ENCODE measurements around the gene HTATIP2. TPM values are rescaled to one million over a fixed set of nuclear protein-coding genes. Genes with fewer than 3 reads are reported as not detected.
"Not testable (repeated sequence)": the region's sequence is repeated elsewhere in the genome, so short reads cannot be mapped to it uniquely, and the experiment has no call there.

The HTATIP2 gene
- total and polyA plus RNA-seq, 8 donors = 31.2 to 86.0 (median 48.3) TPM

GRCh38 chr11:20364341-20364792, 853 bp downstream of the HTATIP2 start:
- peaks cover 23 to 57% (median 35%) of the 10 kb centered on the region in 4 donors for H3K4me1 ChIP-seq
- no peaks in the 10 kb centered on the region for H3K9me3 ChIP-seq
- H3K4me3 ChIP-seq = peak overlapping the region; percentile 70 to 89 (median 82)
- TF ChIP-seq POLR2A (IDR thresholded peaks at IDR 0.05) (no peak), CTCF (IDR thresholded peaks at IDR 0.05) (no peak), EP300 (IDR thresholded peaks at IDR 0.05) (no peak), POLR2AphosphoS5 (IDR thresholded peaks at IDR 0.05) (no peak)
- peak overlapping the region; percentile 83 to 97 (median 93) for H3K27ac ChIP-seq
- DNase-seq = no peak
- 14 to 40% (median 27%) methylated on average over 2 to 6 of the region's 6 CpGs for WGBS, 5 donors
- H3K36me3 ChIP-seq = peaks cover 0 to 6% (median 3%) of the 10 kb centered on the region in 4 donors
- no peaks in the 10 kb centered on the region for H3K27me3 ChIP-seq
- intact Hi-C loops (cut with DNase I; ENCODE audit: low total_unique reads) = no loop called here

DNA sequence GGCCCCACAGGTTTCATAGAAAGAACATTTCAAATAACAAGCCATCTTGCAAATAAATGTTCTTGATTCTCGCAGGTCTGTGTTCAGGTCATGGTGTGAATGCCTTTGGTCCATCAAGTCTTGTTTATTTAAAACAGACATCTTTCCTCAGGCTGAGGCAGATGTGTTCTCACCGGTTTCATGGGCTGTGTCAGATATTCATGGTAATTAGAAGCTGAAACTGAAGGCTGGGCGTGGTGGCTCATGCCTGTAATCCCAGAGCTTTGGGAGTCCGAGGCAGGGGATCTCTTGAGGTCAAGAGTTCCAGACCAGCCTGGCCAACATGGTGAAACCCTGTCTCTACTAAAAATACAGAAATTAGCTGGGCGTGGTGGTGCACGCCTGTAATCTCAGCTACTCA, 2.0 kb downstream of the HTATIP2 start:
- intact Hi-C loops (cut with DNase I; ENCODE audit: low total_unique reads) = not testable (repeated sequence)

DNA sequence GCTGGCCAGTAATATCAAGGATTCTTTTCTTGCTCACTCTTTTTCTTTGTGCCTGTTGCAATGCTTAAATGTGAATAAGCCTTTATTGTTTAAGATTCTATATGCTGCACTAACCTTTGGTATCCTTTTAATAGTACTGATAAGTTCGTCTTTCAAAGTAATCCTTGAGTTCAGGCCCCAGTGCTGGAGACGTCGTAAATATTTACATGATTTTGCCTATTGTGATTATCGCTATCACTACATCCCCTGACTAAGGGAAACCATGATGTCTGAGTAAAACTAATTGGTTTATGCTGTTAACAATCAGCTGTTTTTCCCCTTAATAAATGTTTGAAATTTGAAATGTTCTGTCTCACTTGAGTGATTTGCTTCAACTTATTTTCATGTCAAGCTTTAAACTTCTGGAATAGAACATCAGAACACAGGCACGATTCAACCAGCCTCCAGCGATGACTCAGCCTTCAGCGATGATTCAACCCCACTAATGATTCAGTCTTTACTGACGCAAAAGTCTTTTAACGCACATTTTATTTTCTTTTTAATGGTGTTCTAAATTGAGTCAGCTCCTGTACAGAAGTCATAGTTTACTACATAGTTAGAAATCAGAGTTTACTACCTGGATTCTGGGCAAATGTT, 3.9 kb downstream of the HTATIP2 start:
- WGBS, 5 donors = 35 to 42% (median 39%) methylated on average over 9 of the region's 9 CpGs
- peaks cover 23 to 64% (median 35%) of the 10 kb centered on the region in 4 donors for H3K4me1 ChIP-seq
- intact Hi-C loops (cut with DNase I; ENCODE audit: low total_unique reads) = no loop called here
- TF ChIP-seq POLR2AphosphoS5 (IDR thresholded peaks at IDR 0.05) (peak in 2 of 3 donors; percentile 15 to 33), CTCF (IDR thresholded peaks at IDR 0.05) (no peak)
- peaks cover 4 to 33% (median 17%) of the 10 kb centered on the region in 4 donors for H3K36me3 ChIP-seq
- H3K27me3 ChIP-seq = no peaks in the 10 kb centered on the region
- peak; percentile 43 to 67 for DNase-seq
- H3K9me3 ChIP-seq = no peaks in the 10 kb centered on the region
- H3K4me3 ChIP-seq = peak overlapping the region in 1 of 4 donors; percentile 21
- peak overlapping the region; percentile 48 to 83 (median 53) for H3K27ac ChIP-seq

More for the DNA sequence above, 2.0 kb downstream of the HTATIP2 start:
- H3K27ac ChIP-seq = peak overlapping the region in 1 of 5 donors; percentile 8
- H3K36me3 ChIP-seq = peaks cover 0 to 15% (median 5%) of the 10 kb centered on the region in 4 donors
- peak overlapping the region in 1 of 4 donors; percentile 85 for H3K4me3 ChIP-seq
- H3K9me3 ChIP-seq, DNase-seq, H3K27me3 ChIP-seq: not testable (repeated sequence)
- H3K4me1 ChIP-seq = peaks cover 23 to 64% (median 35%) of the 10 kb centered on the region in 4 donors
- WGBS, 5 donors = 92 to 97% (median 94%) methylated on average over 6 of the region's 6 CpGs

DNA sequence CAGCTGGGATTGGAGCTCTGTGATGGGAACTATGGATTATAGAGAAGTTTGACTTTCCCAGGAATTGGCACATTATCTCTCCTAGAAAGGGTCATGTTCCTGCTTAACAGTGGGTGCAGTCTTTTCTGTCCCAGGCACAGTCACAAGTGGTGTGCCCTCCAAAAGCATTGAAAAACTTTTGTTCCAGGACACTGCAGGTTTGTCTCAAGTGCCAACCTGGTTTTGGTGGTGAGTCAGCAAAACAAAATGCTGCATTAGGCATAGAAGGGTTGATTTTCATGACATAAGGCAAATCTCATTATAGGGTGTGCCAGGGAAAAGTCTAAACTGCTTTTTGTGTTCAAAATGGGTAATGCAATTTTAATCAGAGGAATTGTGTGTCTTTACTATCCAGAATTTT, 4.9 kb downstream of the HTATIP2 start:
- Histone ChIP-seq H3K9me3 (no peaks in the 10 kb centered on the region), H3K27me3 (no peaks in the 10 kb centered on the region), H3K36me3 (peaks cover 4 to 41% (median 17%) of the 10 kb centered on the region in 4 donors), H3K4me3 (no peak overlapping the region), H3K4me1 (peaks cover 23 to 59% (median 33%) of the 10 kb centered on the region in 4 donors), H3K27ac (peak overlapping the region in 3 of 5 donors; percentile 48 to 83 (median 76))
- DNase-seq = no peak
- TF ChIP-seq EP300 (IDR thresholded peaks at IDR 0.05) (no peak), CTCF (IDR thresholded peaks at IDR 0.05) (no peak), POLR2AphosphoS5 (IDR thresholded peaks at IDR 0.05) (no peak), POLR2A (IDR thresholded peaks at IDR 0.05) (no peak)
- intact Hi-C loops (cut with DNase I; ENCODE audit: low total_unique reads) = no loop called here

DNA sequence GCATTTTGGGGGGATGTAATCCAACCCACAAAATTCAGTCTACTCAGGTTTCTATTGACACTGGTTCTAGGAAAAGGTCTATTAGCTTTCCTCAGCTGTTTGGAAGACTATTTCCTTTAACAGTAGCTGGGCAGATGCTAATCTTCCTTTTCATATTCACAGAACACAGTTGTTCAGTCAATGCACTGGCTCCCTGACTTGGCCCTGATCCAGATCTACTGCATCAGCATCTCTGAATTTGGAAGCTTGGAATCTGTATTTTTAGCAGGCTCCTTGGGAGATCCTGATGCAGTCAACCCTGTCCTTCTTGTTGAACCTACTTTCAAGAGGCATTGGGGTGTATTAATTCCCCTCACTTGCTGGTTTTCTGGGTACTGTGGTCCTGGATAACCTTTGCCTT, 6.3 kb downstream of the HTATIP2 start:
- H3K4me1 ChIP-seq = peaks cover 16 to 51% (median 23%) of the 10 kb centered on the region in 4 donors
- no peaks in the 10 kb centered on the region for H3K27me3 ChIP-seq
- H3K36me3 ChIP-seq = peaks cover 4 to 45% (median 18%) of the 10 kb centered on the region in 4 donors
- DNase-seq = no peak
- H3K4me3 ChIP-seq = no peak overlapping the region
- H3K9me3 ChIP-seq = no peaks in the 10 kb centered on the region
- TF ChIP-seq CTCF (IDR thresholded peaks at IDR 0.05) (no peak), EP300 (IDR thresholded peaks at IDR 0.05) (no peak), POLR2A (IDR thresholded peaks at IDR 0.05) (no peak), POLR2AphosphoS5 (IDR thresholded peaks at IDR 0.05) (no peak)
- H3K27ac ChIP-seq = no peak overlapping the region
- intact Hi-C loops (cut with DNase I; ENCODE audit: low total_unique reads) = no loop called here

Measured in stomach (tissue), 9 donors.